Measurements from ENCODE around the gene SPACDR. TPM values are rescaled to one million over a fixed set of nuclear protein-coding genes. Genes with fewer than 3 reads are reported as not detected.

The SPACDR gene
- total and polyA plus RNA-seq, 9 of the 15 experiments (the other 6 are each of a cell fraction or from before 2014, with no cell fraction given) = 0.07 to 0.55 (median 0.14) TPM; not detected in 1

GRCh38 chr7:100506356-100506923 lies 42.4 kb upstream of the SPACDR start (continued):
- no peak for TF ChIP-seq SP1 (CRISPR knock-in tag; IDR thresholded peaks at IDR 0.05)
- no peak for TF ChIP-seq TEAD2 (tag; IDR thresholded peaks at IDR 0.05)
- peak; percentile 72; the same call in 1 of the 2 replicates for TF ChIP-seq FOXJ2 (tag; IDR thresholded peaks at IDR 0.05)
- TF ChIP-seq TCFL5 (CRISPR knock-in tag; conservative IDR thresholded peaks at IDR 0.05) = no peak
- peak; percentile 100 for TF ChIP-seq RFX1 (IDR thresholded peaks at IDR 0.05)
- no peak for TF ChIP-seq NCOA4 (IDR thresholded peaks at IDR 0.05; ENCODE audit: partially characterized antibody)
- TF ChIP-seq RHOXF2B (CRISPR knock-in tag; conservative IDR thresholded peaks at IDR 0.05) = no peak
- peak; percentile 23; the same call in 1 of the 2 replicates for TF ChIP-seq NFE2 (IDR thresholded peaks at IDR 0.05; ENCODE audit: low read depth)
- no peak for TF ChIP-seq ZNF143 (CRISPR knock-in tag; IDR thresholded peaks at IDR 0.05)
- no peak for TF ChIP-seq SUPT5H (IDR thresholded peaks at IDR 0.05)
- no peak for TF ChIP-seq PBX2 (CRISPR knock-in tag; IDR thresholded peaks at IDR 0.05; ENCODE audit: low read depth)
- TF ChIP-seq PBX2 (tag; conservative IDR thresholded peaks at IDR 0.05; ENCODE audit: low read depth) = peak; percentile 69
- 0 out of 2 replicates have a peak, but pooled peaks have one; percentile 22 for TF ChIP-seq HNRNPL (IDR thresholded peaks at IDR 0.05; ENCODE audit: low read depth, low read length)
- no peak for TF ChIP-seq U2AF2 (optimal IDR thresholded peaks at IDR 0.05; ENCODE audit: low read depth, low read length)
- no peak for TF ChIP-seq RNF2 (IDR thresholded peaks at IDR 0.05)
- TF ChIP-seq CSDE1 (IDR thresholded peaks at IDR 0.05) = peak in 1 of 2 experiments; percentile 99; a peak in 2 of 4 replicates
- TF ChIP-seq ZEB2 (IDR thresholded peaks at IDR 0.05) = no peak
- 0 out of 2 replicates have a peak, but pooled peaks have one; percentile 21 for TF ChIP-seq TFAP4 (CRISPR knock-in tag; IDR thresholded peaks at IDR 0.05; ENCODE audit: borderline replicate concordance)
- TF ChIP-seq RBM25 (IDR thresholded peaks at IDR 0.05; ENCODE audit: low read depth, low read length, severe bottlenecking) = peak; percentile 8
- TF ChIP-seq BMI1 (IDR thresholded peaks at IDR 0.05; ENCODE audit: low read length) = peak; percentile 99
- TF ChIP-seq KLF10 (CRISPR knock-in tag; IDR thresholded peaks at IDR 0.05) = no peak
- TF ChIP-seq, protein P1, sequence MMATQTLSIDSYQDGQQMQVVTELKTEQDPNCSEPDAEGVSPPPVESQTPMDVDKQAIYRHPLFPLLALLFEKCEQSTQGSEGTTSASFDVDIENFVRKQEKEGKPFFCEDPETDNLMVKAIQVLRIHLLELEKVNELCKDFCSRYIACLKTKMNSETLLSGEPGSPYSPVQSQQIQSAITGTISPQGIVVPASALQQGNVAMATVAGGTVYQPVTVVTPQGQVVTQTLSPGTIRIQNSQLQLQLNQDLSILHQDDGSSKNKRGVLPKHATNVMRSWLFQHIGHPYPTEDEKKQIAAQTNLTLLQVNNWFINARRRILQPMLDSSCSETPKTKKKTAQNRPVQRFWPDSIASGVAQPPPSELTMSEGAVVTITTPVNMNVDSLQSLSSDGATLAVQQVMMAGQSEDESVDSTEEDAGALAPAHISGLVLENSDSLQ (IDR thresholded peaks at IDR 0.05) = peak; percentile 95
- no peak for TF ChIP-seq KDM2B (CRISPR knock-in tag; IDR thresholded peaks at IDR 0.05)
- TF ChIP-seq BHLHE40 (IDR thresholded peaks at IDR 0.05; ENCODE audit: low read length) = no peak
- TF ChIP-seq NR2C1 (IDR thresholded peaks at IDR 0.05) = peak; percentile 66; the same call in 1 of the 2 replicates
- TF ChIP-seq NR2C1 (tag; IDR thresholded peaks at IDR 0.05) = no peak
- 0 out of 2 replicates have a peak, but pooled peaks have one; percentile 85 for TF ChIP-seq PREB (CRISPR knock-in tag; IDR thresholded peaks at IDR 0.05)
- no peak for TF ChIP-seq SIRT6 (IDR thresholded peaks at IDR 0.05; ENCODE audit: low read depth, low read length)

Measured in K562 (cell line).